ENCODE measurements around the gene AP3B1.

Gene AP3B1

DNA sequence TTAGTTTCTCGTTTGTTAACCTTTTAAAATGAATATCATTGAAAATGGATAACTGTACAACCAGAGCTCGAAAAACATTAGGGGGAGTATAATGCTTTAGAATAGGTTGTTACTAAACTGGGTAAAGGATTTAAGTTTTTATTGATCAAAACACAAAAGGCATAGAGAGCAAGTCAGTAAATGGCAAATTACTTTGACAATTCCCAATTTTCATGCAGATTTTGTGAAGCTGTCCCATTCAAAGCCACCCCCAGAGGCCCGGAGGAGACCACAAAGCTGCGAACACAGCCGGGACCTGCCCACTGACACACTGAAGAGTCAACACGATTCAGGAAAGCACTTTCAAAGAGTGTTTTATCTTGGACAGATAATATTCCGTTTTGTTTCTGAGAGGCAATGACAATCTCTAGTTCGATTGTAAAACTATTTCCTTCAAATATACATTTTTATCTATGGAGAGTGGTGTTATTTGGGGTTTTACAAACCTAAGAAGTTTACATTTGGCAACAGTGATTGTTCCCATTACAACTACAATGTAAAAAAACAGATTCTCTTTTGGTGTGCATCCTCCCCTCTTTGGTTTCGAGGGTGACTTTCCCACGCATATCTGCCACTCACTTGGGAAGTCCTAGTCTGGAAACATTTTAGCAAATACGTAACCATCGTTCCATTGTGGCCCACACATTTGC lies 335.7 kb downstream of the AP3B1 start:
- no peak for DNase-seq

- DNase-seq, result no peak
Measured at GRCh38 chr5:77957931-77958521, 336.5 kb downstream of the AP3B1 start.

DNA sequence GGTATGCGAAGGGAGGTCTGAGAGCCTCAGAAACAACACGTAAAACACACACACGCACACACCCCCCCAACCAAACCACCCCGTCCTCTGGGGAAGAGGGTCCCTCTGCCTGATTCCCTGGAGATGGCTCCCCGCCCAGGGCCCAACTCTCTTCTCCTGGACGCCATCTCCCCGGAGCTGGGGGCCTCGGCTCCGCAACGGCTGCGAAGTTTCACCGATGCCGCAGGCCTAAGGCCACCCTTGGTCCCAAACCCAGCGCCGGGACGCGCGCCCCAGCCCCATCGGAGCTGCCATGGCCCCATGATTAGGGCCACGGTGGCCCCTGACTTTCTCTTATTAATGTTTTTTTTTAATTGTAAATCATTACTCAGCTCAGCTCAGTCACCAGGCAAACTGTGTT lies 337.0 kb downstream of the AP3B1 start:
- DNase-seq, result no peak

DNA sequence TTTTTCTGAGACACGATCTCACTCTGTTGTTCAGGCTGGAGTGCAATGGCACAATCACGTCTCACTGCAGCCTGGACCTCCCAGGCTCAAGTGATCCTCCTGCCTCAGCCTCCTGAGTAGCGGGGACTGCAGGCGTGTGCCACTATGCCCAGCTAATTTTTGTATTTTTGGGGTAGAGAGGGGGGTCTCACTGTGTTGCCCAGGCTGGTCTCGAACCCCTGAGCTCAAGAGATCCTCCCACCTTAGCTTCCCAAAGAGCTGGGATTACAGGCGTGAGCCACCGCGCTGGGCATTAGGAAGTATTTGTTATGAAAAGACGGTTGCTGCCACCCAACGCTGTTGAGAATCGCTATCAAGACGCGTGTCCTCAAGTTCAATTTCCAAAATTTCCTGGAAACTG lies 337.4 kb downstream of the AP3B1 start:
- DNase-seq, result no peak

GRCh38 chr5:77955577-77955976 lies 338.9 kb downstream of the AP3B1 start:
- DNase-seq, result no peak

- no peak for DNase-seq
Measured at GRCh38 chr5:77953374-77953773, 341.1 kb downstream of the AP3B1 start.

- no peak for DNase-seq
Measured at GRCh38 chr5:77952636-77953212, 341.8 kb downstream of the AP3B1 start.
